NB4 (cell line): ENCODE results near the gene TFPI2.

Experiments used
- DNase-seq: peaks from one replicate; pipeline ENCODE4 v3.0.0; 2010; ENCODE audit warnings: low read depth
- H3K4me3 ChIP-seq: one replicate; pipeline ENCODE4 v1.5.1; 2011; ENCODE audit warnings: mild to moderate bottlenecking, low read depth, low read length, moderate library complexity
- CTCF ChIP-seq: IDR thresholded peaks from one replicate; pipeline ENCODE4 v1.5.1; 2012; ENCODE audit warnings: low read depth, low read length
- MAX ChIP-seq: IDR thresholded peaks from 2 replicates; pipeline ENCODE4 v1.6.1; 2011; ENCODE audit warnings: low read depth, low read length
- MYC ChIP-seq: IDR thresholded peaks from 2 replicates; pipeline ENCODE4 v1.6.1; 2011; ENCODE audit warnings: low read depth, low read length
- POLR2A ChIP-seq: IDR thresholded peaks from 2 replicates; pipeline ENCODE4 v1.6.1; 2011; ENCODE audit warnings: mild to moderate bottlenecking; ENCODE audit not compliant: insufficient read length; ENCODE audit errors: extremely low read depth

Gene TFPI2

GRCh38 chr7:93927585-93927984 lies 37.0 kb upstream of the TFPI2 start:
- TF ChIP-seq POLR2A, result no peak
- TF ChIP-seq MAX, result no peak
- no peak for TF ChIP-seq MYC
- TF ChIP-seq CTCF, result no peak
- no peak for DNase-seq
- H3K4me3 ChIP-seq, result no peak overlapping the region

- no peak for DNase-seq
- TF ChIP-seq CTCF, result no peak
- no peak for TF ChIP-seq MYC
- no peak for TF ChIP-seq MAX
- TF ChIP-seq POLR2A, result no peak
These were observed 36.2 kb upstream of the TFPI2 start for GRCh38 chr7:93926800-93927199.

GRCh38 chr7:93923942-93924341 lies 33.4 kb upstream of the TFPI2 start:
- H3K4me3 ChIP-seq, result no peak overlapping the region
- DNase-seq, result no peak
- no peak for TF ChIP-seq MYC
- no peak for TF ChIP-seq MAX
- TF ChIP-seq POLR2A, result no peak
- no peak for TF ChIP-seq CTCF

More at GRCh38 chr7:93926800-93927199, 36.2 kb upstream of the TFPI2 start:
- no peak overlapping the region for H3K4me3 ChIP-seq

GRCh38 chr7:93923296-93923695 lies 32.7 kb upstream of the TFPI2 start:
- H3K4me3 ChIP-seq, result no peak overlapping the region
- TF ChIP-seq CTCF, result no peak
- no peak for TF ChIP-seq MYC
- TF ChIP-seq POLR2A, result no peak
- TF ChIP-seq MAX, result no peak
- peak; percentile 10 for DNase-seq

- TF ChIP-seq POLR2A, result no peak
- no peak for TF ChIP-seq MAX
- TF ChIP-seq MYC, result no peak
- TF ChIP-seq CTCF, result no peak
- peak; percentile 30 for DNase-seq
- H3K4me3 ChIP-seq, result no peak within 1 kb of the TSS
These were observed 31.3 kb upstream of the TFPI2 start, which contains the start of gene GNG11 for GRCh38 chr7:93921607-93922566. TSS of gene GNG11 (plus strand) at chr7:93921735. CDS start at chr7:93922138, 403 bp downstream.
